Thyroid gland (tissue), 4 donors: ENCODE results near the gene MPL.

Source experiments
- CTCF ChIP-seq, 6 experiments: fragments of 200-600 bp in 3 of 6; fragments of 450-650 bp in 3 of 6; sonication (generic) in 3 of 6; IDR thresholded peaks; one replicate each; pipeline ENCODE4 v1.5.1; 2016 to 2019; ENCODE audit warnings: antibody characterized with exemption in 6 of 6, mild to moderate bottlenecking in 2 of 6, inconsistent platforms in 1 of 6, moderate library complexity in 1 of 6
- POLR2A ChIP-seq, 2 donors: fragments of 450-650 bp; IDR thresholded peaks; one replicate each; pipeline ENCODE4 v1.6.1; 2017; ENCODE audit warnings: antibody characterized with exemption in 2 of 2, mild to moderate bottlenecking in 2 of 2, moderate library complexity in 1 of 2

DNA sequence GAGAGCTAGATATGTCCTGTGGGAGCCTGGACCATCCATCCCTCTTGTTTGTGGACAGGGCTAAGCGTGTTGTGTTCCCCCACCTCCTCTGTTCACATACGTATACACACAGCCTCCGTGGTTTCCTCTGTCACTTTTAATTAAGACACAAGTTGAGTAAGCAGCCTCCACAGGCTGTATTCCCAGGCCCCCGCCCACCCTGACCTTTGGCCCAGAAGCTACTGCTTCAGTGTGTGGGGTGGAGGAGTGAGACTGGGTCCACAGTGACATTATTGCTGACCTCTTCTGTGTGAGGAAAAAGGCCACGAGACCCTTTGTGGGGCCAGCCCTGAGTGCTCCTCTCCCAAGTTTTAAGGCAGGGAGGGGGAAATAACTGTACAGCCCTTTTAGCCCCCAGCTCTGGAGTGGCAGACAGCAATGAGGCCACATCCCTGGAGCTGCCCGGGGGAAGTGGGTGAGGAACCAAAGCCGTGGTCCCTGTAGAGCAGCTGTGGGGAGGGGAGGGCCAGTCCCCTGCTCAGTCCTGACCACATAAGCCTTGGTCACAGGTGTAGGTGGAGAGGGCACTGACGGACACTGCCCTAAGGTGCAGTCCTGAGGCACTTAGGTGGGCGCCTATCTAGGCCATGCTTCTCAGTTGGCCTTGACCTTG is 25.8 kb downstream of the MPL start:
- TF ChIP-seq POLR2A (IDR thresholded peaks at IDR 0.05): no peak
- no peak for TF ChIP-seq CTCF (IDR thresholded peaks at IDR 0.05)
